B cell (primary cell): Measurements from ENCODE around the gene KIAA1328. TPM values are rescaled to one million over a fixed set of nuclear protein-coding genes. Genes with fewer than 3 reads are reported as not detected.

Experiments
- ATAC-seq: fragments of 200-7000 bp; cut with Tn5 transposase; one replicate; pipeline ENCODE4 v1.10.0; 2021; ENCODE audit warnings: low read depth, mild to moderate bottlenecking, moderate number of reproducible peaks, moderate library complexity
- CTCF ChIA-PET: fragments of 350-600 bp; sonication (Branson Sonifier 250); formaldehyde crosslinking; loops from one replicate; lab custom pipeline; 2021; ENCODE audit warnings: antibody characterized with exemption, inconsistent platforms; lab: Charles Lee
- POLR2A ChIA-PET: fragments of 350-600 bp; sonication (Branson Sonifier 250); formaldehyde crosslinking; loops from one replicate; lab custom pipeline; 2021; ENCODE audit warnings: antibody characterized with exemption; lab: Charles Lee
- DNase-seq: peaks from one replicate; pipeline ENCODE4 v3.0.0; 2013
- H2AFZ ChIP-seq: 2 replicates; pipeline ENCODE4 v1.6.1; 2012; ENCODE audit warnings: mild to moderate bottlenecking, low read depth, low read length; ENCODE audit not compliant: insufficient read depth, poor library complexity, severe bottlenecking
- H3K27ac ChIP-seq, 2 donors: 1 replicate in 1 of 2; 2 replicates in 1 of 2; pipeline ENCODE4 v1.5.1; 2012 to 2013; ENCODE audit warnings: low read length in 2 of 2, mild to moderate bottlenecking in 2 of 2, moderate library complexity in 1 of 2
- H3K27me3 ChIP-seq, 4 experiments: fragments of 200-600 bp in 1 of 4; sonication (generic) in 1 of 4; replicated peaks in 1 of 4; 1 replicate in 2 of 4; 2 replicates in 2 of 4; pipeline versions ENCODE4 v1.6.1 to v1.7.0; 2013 to 2016; ENCODE audit warnings: low read length in 3 of 4, mild to moderate bottlenecking in 2 of 4, mixed read lengths in 1 of 4, moderate library complexity in 1 of 4; ENCODE audit not compliant: insufficient read depth in 4 of 4, control insufficient read depth in 3 of 4; ENCODE audit errors: control extremely low read depth in 1 of 4
- H3K36me3 ChIP-seq, 2 experiments: replicated peaks in 1 of 2; 1 replicate in 1 of 2; 2 replicates in 1 of 2; pipeline versions ENCODE4 v1.6.1 to v1.7.1; 2013; ENCODE audit warnings: low read length in 1 of 2; ENCODE audit not compliant: insufficient read depth in 2 of 2, control insufficient read depth in 1 of 2; ENCODE audit errors: control extremely low read depth in 1 of 2, extremely low read depth in 1 of 2
- H3K4me1 ChIP-seq, 2 donors: fragments of 200-600 bp in 1 of 2; sonication (generic) in 1 of 2; 1 replicate in 1 of 2; 2 replicates in 1 of 2; pipeline versions ENCODE4 v1.5.1 to v1.6.1; 2013 to 2017; ENCODE audit warnings: low read length in 2 of 2; ENCODE audit not compliant: control insufficient read depth in 2 of 2, insufficient read depth in 2 of 2
- H3K4me2 ChIP-seq: replicated peaks from 2 replicates; pipeline ENCODE3; 2012; ENCODE audit warnings: mild to moderate bottlenecking, low read depth, low read length; ENCODE audit not compliant: poor library complexity, severe bottlenecking
- H3K4me3 ChIP-seq, 5 experiments: fragments of 200-600 bp in 1 of 5; sonication (generic) in 1 of 5; 1 replicate in 3 of 5; 2 replicates in 2 of 5; pipeline versions ENCODE4 v1.5.1 to v1.7.0; 2011 to 2016; ENCODE audit warnings: low read length in 4 of 5, mild to moderate bottlenecking in 4 of 5, low read depth in 2 of 5, control low read depth in 1 of 5, moderate library complexity in 1 of 5; ENCODE audit not compliant: insufficient read depth in 1 of 5; ENCODE audit errors: control extremely low read depth in 1 of 5, extremely low read depth in 1 of 5
- H3K79me2 ChIP-seq: fragments of 200-600 bp; sonication (generic); one replicate; pipeline ENCODE4 v1.6.0; 2016; ENCODE audit warnings: low read length; ENCODE audit not compliant: control insufficient read depth, insufficient read depth
- H3K9ac ChIP-seq: fragments of 200-600 bp; sonication (generic); 2 replicates; pipeline ENCODE4 v1.6.1; 2017; ENCODE audit warnings: mild to moderate bottlenecking, low read length, moderate library complexity
- H3K9me3 ChIP-seq, 3 donors: one replicate each; pipeline versions ENCODE4 v1.6.1 to v1.7.1; 2013; ENCODE audit warnings: low read length in 2 of 3; ENCODE audit not compliant: control insufficient read depth in 2 of 3, insufficient read depth in 1 of 3; ENCODE audit errors: control extremely low read depth in 1 of 3
- H4K20me1 ChIP-seq: 2 replicates; pipeline ENCODE4 v1.6.0; 2012; ENCODE audit warnings: mild to moderate bottlenecking, low read length; ENCODE audit not compliant: insufficient read depth, control insufficient read depth, poor library complexity, severe bottlenecking
- H3K27ac Mint-ChIP-seq: one replicate; pipeline ENCODE4 v1.8.0; 2021; ENCODE audit warnings: mixed read lengths
- H3K27me3 Mint-ChIP-seq: one replicate; pipeline ENCODE4 v1.8.0; 2021; ENCODE audit warnings: mixed read lengths
- H3K4me1 Mint-ChIP-seq: one replicate; pipeline ENCODE4 v1.8.0; 2021; ENCODE audit warnings: mixed read lengths
- H3K4me3 Mint-ChIP-seq: one replicate; pipeline ENCODE4 v1.8.0; 2021; ENCODE audit warnings: mixed read lengths
- H3K9me3 Mint-ChIP-seq: one replicate; pipeline ENCODE4 v1.8.0; 2022; ENCODE audit warnings: mixed read lengths; ENCODE audit not compliant: insufficient read depth
- EZH2 ChIP-seq: IDR thresholded peaks from 2 replicates; pipeline ENCODE4 v1.6.1; 2012; ENCODE audit warnings: borderline replicate concordance, low read depth, mild to moderate bottlenecking, moderate library complexity, low read length; ENCODE audit not compliant: insufficient read depth, poor library complexity, severe bottlenecking
- WGBS: methylation state at CpG from one replicate; pipeline ENCODE4 v1.1.5; 2013; ENCODE audit warnings: missing lambda C conversion rate; ENCODE audit not compliant: insufficient coverage; 5-methylcytosine and 5-hydroxymethylcytosine counted together
- intact Hi-C: fragments of 100-400 bp; cut with micrococcal nuclease; formaldehyde crosslinking; loops from one replicate; pipeline ENCODE4 v1.10.0; 2022
- polyA plus RNA-seq: library from polyadenylated mRNA; depleted of rRNA; stranded (reverse); fragments of >200 nt; gene quantifications from 2 replicates; pipeline ENCODE4 v1.2.3, GENCODE V29; 2012
- total RNA-seq, 2 donors: library from RNA; stranded (reverse); fragments of 120-200 nt in 1 of 2; gene quantifications; 1 replicate in 1 of 2; 2 replicates in 1 of 2; pipeline versions ENCODE4 v1.2.3 to v1.2.4, GENCODE V29; 2013 to 2022
- TF ChIP-seq, protein P1 (sequence below): fragments of 200-600 bp; IDR thresholded peaks from one replicate; pipeline ENCODE4 v1.8.0; 2022; ENCODE audit warnings: antibody characterized with exemption, mild to moderate bottlenecking

The KIAA1328 gene
- total and polyA plus RNA-seq, 2 donors (not counting 1 experiment from before 2014, with no cell fraction given), result 9.1 to 22.1 TPM

DNA sequence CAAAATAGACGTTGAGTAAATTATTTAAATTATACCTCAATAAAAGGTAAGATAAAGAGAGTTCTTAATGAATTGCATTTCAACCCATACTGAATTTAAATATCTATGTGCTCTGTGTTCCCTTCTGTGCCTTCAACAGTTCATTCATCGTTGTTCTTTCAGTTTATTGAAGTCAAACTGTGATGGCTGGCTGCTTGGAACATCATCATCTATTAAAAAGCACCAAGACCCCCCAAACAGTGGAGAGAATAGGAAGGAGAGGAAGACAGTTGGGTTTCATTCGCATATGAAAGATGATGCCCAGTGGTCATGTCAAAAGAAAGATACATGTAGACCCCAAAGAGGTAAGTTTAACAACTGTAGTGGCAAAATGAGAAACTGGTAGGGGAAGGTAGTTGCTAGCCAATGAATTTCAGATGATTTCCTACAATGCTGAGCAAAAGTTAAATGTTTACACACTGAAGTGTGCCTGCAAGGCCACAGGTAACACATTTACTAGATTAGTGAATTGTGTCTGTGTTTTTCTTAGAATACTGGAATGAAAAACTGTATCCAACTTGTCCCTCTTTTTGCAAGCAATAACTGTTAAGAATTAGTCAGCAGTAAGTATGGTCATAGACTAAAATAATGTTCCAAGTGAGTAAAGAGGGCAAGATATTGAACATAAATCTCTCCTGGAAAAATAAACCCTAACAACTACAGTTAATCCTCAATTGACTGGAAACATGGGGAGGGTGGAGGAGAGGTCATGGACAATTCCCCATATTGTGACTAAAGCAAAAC lies 331.3 kb downstream of the KIAA1328 start:
- Mint-ChIP-seq H3K27ac (no peak overlapping the region), H3K4me3 (no peak overlapping the region), H3K9me3 (no peaks in the 10 kb centered on the region), H3K4me1 (no peaks in the 10 kb centered on the region), H3K27me3 (no peaks in the 10 kb centered on the region)
- Histone ChIP-seq H3K27me3 (no peaks in the 10 kb centered on the region), H3K27ac (no peak overlapping the region), H3K36me3 (no peaks in the 10 kb centered on the region), H3K79me2 (no peaks in the 10 kb centered on the region), H2AFZ (no peak overlapping the region), H3K4me3 (no peak overlapping the region), H3K9ac (no peak overlapping the region), H4K20me1 (no peaks in the 10 kb centered on the region), H3K9me3 (no peaks in the 10 kb centered on the region), H3K4me1 (no peaks in the 10 kb centered on the region), H3K4me2 (no peak overlapping the region)
- WGBS, result 100% methylated on average over 1 of the region's 3 CpGs
- no peak for TF ChIP-seq EZH2
- TF ChIP-seq, protein P1, sequence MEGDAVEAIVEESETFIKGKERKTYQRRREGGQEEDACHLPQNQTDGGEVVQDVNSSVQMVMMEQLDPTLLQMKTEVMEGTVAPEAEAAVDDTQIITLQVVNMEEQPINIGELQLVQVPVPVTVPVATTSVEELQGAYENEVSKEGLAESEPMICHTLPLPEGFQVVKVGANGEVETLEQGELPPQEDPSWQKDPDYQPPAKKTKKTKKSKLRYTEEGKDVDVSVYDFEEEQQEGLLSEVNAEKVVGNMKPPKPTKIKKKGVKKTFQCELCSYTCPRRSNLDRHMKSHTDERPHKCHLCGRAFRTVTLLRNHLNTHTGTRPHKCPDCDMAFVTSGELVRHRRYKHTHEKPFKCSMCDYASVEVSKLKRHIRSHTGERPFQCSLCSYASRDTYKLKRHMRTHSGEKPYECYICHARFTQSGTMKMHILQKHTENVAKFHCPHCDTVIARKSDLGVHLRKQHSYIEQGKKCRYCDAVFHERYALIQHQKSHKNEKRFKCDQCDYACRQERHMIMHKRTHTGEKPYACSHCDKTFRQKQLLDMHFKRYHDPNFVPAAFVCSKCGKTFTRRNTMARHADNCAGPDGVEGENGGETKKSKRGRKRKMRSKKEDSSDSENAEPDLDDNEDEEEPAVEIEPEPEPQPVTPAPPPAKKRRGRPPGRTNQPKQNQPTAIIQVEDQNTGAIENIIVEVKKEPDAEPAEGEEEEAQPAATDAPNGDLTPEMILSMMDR, result no peak
- intact Hi-C loops, result no loop called here
- no peak for ATAC-seq
- POLR2A ChIA-PET, result no interaction called here
- DNase-seq, result no peak
- CTCF ChIA-PET, result no interaction called here

DNA sequence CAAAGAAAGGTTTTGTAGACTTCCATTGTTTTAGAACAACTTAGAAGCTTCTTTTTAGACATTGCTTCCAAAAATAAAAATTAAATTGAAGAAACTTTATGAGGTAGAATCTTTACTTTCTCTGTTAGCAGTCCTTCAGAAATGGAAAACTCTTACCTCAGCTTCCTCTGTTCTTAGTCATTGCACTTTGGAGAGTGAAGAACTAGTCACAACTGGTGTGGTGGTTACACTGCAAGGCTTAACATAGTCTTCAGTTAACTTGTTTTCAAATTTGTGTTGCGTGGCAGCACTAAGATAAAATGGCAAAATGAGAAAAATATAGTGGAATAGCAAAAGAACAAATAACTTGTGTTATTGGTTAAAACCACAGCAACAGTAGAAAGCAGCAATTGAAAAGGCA lies 332.6 kb downstream of the KIAA1328 start:
- WGBS, result 100% methylated on average over 1 of the region's 1 CpG

More for the DNA sequence above, 332.6 kb downstream of the KIAA1328 start:
- no peak for ATAC-seq
- Mint-ChIP-seq H3K4me3 (no peak overlapping the region), H3K9me3 (no peaks in the 10 kb centered on the region), H3K4me1 (no peaks in the 10 kb centered on the region), H3K27me3 (no peaks in the 10 kb centered on the region), H3K27ac (no peak overlapping the region)
- POLR2A ChIA-PET, result no interaction called here
- Histone ChIP-seq H4K20me1 (no peaks in the 10 kb centered on the region), H3K27ac (no peak overlapping the region), H3K9me3 (no peaks in the 10 kb centered on the region), H3K79me2 (no peaks in the 10 kb centered on the region), H3K36me3 (no peaks in the 10 kb centered on the region), H3K4me1 (no peaks in the 10 kb centered on the region), H3K4me3 (no peak overlapping the region), H2AFZ (no peak overlapping the region), H3K9ac (no peak overlapping the region), H3K4me2 (no peak overlapping the region), H3K27me3 (no peaks in the 10 kb centered on the region)
- intact Hi-C loops, result no loop called here
- CTCF ChIA-PET, result no interaction called here
- TF ChIP-seq EZH2, result no peak
- TF ChIP-seq, protein P1, result no peak
- DNase-seq, result no peak
